Astrocyte of the cerebellum (primary cell): ENCODE results near the gene PARD3B.

ENCODE experiments used
- DNase-seq: peaks from one replicate; pipeline ENCODE4 v3.0.0-alpha.2; 2011; ENCODE audit warnings: low read depth
- H3K4me3 ChIP-seq: 2 replicates; pipeline ENCODE4 v1.5.1; 2011; ENCODE audit warnings: mild to moderate bottlenecking, low read depth, low read length, moderate library complexity
- CTCF ChIP-seq: IDR thresholded peaks from 2 replicates; pipeline ENCODE4 v1.5.1; 2012; ENCODE audit warnings: low read length, low read depth, moderate library complexity, mild to moderate bottlenecking; ENCODE audit errors: missing control alignments
- in situ Hi-C: cut with HindIII; loops from 2 replicates; pipeline ENCODE4 v1.10.0; 2017; ENCODE audit warnings: low sequenced_read_pairs

The PARD3B gene

GRCh38 chr2:204824751-204825453 is 279.6 kb downstream of the PARD3B start:
- in situ Hi-C loops = no loop called here
- no peak for TF ChIP-seq CTCF
- DNase-seq = no peak
- H3K4me3 ChIP-seq = no peak overlapping the region

- TF ChIP-seq CTCF = no peak
- no peak overlapping the region for H3K4me3 ChIP-seq
- no peak for DNase-seq
- in situ Hi-C loops = no loop called here
Observed at GRCh38 chr2:204825681-204826080, 280.4 kb downstream of the PARD3B start.

- in situ Hi-C loops = no loop called here
- no peak for DNase-seq
Observed at GRCh38 chr2:204827701-204828590, 282.7 kb downstream of the PARD3B start.

GRCh38 chr2:204834716-204835384 is 289.6 kb downstream of the PARD3B start:
- in situ Hi-C loops = no loop called here
- TF ChIP-seq CTCF = no peak
- DNase-seq = no peak
- no peak overlapping the region for H3K4me3 ChIP-seq

More at GRCh38 chr2:204827701-204828590, 282.7 kb downstream of the PARD3B start:
- no peak for TF ChIP-seq CTCF
- no peak overlapping the region for H3K4me3 ChIP-seq

GRCh38 chr2:204835786-204836185 is 290.5 kb downstream of the PARD3B start:
- TF ChIP-seq CTCF = no peak
- no peak overlapping the region for H3K4me3 ChIP-seq
- in situ Hi-C loops = no loop called here
- no peak for DNase-seq

GRCh38 chr2:204840504-204840903 is 295.2 kb downstream of the PARD3B start:
- H3K4me3 ChIP-seq = no peak overlapping the region
- no peak for TF ChIP-seq CTCF
- DNase-seq = no peak
- in situ Hi-C loops = no loop called here
